HG03460 (cell line): ENCODE measurements around the gene SYNJ2.

Source experiments
- ATAC-seq: cut with Tn5 transposase; IDR thresholded peaks from one replicate; pipeline ENCODE4 v1.9.1; 2021; ENCODE audit not compliant: unreplicated experiment

Gene SYNJ2

DNA sequence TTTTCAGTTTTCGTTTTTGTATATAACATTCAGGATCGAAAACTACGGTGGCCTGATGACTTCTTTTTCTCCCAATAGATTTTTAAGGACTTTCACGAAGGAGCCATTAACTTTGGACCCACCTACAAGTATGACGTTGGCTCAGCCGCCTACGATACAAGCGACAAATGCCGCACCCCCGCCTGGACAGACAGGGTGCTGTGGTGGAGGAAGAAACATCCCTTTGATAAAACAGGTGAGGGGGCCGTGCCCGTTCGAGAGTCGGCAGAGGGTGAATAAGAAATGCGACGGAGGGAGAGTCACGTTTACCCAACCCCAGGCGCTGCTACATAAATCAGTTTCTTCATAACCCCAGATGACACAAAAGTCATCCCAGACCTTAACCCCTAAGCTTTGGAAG lies 94.9 kb downstream of the SYNJ2 start:
- no peak for ATAC-seq

DNA sequence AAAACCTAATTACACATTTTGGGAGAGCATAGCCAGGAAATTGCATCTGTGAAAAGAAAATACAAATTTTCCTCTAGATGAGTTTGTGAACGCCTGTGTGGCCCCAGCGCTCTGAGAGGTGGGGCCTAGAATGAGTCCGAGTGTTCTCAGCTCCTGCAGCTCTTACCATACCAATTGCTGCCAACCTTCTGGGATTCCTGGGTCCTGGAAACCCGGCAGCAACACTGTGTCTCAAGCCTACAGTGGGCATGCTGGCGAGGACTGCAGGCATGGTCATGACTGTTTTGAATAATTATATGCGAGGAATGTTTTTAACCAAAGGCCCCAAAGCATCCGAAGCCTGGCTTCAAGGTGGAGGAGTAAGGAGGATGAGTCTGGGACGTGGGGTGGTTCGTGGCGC lies 96.0 kb downstream of the SYNJ2 start:
- no peak for ATAC-seq

DNA sequence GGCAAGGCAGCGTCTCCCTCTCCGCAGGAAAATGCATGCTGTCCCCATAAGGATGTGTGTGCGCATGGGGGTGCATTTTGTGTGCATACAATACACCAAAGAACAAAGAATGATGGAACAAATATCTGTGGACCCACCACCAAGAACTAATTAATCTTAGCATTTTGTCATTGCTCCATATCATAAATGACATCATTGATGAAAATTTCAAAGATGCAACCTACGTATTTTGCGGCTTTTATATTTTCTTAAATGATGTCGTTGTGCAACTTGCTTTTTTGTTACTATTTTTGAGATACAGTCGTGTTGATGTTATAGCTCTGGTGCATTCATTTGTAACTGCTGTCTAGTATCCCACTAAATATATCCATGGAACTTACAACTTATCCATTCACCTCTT lies 96.7 kb downstream of the SYNJ2 start:
- ATAC-seq, result no peak

DNA sequence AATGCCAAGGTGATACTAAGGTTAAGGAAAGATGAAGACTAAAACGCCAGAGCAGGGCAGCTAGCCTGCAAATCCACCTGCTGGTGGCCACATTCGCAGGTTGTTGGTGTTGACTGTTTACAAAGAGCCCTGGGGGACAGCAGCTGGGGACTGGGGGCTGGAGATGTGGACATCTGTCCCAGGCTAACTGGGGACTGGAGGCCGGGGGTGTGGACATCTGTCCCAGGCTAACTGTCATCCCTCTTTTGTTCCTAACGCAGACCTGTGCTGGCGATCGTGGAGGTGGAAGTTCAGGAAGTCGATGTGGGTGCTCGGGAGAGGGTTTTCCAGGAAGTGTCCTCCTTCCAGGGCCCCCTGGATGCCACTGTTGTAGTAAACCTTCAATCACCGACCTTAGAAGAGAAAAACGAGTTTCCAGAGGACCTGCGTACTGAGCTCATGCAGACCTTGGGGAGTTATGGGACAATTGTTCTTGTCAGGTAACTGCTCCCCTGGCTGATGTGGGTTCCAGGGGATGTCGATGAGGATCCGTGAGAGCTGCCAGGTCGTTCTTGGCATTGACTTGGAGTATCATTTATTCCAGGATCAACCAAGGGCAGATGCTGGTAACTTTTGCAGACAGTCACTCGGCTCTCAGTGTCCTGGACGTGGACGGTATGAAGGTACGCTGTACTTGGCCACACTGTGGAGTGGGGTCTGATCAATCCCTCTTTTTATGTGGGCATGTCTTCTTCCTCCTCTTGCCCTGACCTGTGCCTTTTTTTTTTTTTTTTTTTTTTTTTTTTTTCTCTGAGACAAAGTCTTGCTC lies 99.4 kb downstream of the SYNJ2 start:
- no peak for ATAC-seq

DNA sequence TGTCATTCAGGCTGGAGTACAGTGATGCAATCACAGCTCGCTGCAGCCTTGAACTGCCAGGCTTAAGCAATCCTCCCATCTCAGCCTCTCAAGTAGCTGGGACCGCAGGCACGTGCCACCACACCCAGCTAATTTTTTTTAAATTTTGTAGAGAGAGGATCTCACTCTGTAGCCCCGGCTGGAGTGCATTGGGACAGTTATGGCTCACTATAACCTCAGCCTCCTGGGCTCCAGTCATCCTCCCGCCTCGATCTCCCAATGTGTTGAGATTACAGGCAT lies 99.9 kb downstream of the SYNJ2 start:
- ATAC-seq, result no peak

DNA sequence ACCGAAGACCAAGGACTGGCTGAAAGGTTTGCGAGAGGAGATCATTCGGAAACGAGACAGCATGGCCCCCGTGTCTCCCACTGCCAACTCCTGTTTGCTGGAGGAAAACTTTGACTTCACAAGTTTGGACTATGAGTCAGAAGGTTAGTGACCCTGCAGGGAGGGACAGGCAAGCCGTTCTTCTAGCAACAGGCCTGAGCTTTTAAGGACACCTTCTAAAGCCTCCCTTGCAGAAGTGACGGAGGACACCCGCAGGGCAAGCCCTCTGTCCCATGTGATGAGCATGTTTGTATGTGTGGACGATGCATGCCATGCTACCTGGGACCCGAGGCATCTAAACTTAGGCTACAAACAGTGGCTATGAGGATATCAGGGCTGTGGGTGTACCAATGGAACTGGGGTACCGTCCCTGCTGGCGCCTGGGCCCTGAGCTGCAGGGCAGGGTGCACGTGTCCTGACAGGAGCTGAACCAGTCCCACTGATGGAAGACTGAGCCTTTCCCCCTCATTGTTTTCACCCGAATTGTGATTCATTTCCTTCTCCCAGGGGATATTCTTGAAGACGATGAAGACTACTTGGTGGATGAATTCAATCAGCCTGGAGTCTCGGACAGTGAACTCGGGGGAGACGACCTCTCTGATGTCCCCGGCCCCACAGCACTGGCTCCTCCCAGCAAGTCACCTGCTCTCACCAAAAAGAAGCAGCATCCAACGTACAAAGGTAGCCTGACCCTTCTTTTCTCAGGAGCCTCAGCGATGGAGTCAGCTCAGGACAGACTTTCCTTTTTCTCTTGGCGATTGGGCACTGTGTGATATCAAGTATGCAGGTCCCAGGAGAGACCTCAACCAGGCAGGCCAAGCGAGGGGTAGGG lies 102.0 kb downstream of the SYNJ2 start:
- ATAC-seq, result no peak

DNA sequence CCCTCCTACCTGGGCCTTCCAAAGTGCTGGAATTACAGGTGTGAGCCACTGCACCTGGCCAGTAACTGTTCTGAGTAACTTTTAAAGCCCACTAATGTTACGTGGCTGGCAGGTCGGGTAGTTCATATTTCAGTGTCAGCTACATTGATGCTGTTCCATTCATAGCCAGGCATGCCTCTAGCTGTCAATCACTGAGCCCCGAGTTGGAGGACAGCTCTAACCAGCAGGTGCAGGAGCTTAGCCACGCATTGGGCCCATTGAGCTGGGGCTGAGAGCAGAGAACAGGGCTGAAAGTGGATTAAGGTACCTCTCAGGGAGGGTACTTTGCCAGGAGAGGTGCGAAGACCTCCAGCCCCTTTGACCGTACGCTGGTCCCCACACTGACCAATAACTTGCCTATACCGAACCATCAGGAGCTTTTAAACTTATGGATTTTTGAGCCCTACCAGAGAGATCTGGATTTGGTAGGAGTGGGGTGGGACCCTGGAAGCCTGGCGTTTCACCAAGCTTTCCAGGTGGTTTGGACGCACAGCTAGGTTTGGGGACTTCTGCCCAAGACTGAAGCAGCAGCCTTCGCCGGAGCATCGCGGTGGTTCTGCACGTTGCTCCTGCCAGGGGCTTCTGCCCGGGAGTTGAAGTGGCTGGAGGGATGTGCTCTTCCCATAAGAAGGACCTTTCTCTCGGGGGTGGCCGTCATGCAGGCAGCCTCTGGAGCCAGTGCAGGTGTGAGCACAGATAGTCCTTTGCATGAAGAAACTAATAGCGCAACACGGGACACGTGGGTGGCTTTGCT lies 103.8 kb downstream of the SYNJ2 start:
- no peak for ATAC-seq

DNA sequence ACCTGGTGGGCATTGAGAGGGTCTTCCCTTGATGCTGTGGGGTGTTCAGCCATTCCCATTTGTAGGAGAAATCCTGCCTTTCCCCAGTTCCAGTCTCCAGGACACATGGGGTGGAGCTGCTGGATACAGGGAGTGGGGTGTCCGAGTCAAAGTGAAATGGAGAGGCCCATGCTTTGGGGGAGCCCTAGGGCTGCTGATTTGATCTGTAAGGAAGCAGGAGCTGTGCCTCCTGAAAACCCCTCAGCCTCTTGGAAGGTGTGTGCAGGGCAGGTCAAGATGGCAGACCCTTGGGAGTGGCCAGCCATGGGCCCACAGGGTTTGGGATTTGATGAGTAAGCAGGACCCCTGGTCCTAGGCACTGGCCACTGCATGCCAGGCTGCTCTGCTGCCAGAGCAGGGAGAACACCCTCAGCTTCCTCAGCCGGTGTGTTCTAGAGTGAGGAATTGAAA lies 104.4 kb downstream of the SYNJ2 start:
- ATAC-seq, result peak; percentile 82

DNA sequence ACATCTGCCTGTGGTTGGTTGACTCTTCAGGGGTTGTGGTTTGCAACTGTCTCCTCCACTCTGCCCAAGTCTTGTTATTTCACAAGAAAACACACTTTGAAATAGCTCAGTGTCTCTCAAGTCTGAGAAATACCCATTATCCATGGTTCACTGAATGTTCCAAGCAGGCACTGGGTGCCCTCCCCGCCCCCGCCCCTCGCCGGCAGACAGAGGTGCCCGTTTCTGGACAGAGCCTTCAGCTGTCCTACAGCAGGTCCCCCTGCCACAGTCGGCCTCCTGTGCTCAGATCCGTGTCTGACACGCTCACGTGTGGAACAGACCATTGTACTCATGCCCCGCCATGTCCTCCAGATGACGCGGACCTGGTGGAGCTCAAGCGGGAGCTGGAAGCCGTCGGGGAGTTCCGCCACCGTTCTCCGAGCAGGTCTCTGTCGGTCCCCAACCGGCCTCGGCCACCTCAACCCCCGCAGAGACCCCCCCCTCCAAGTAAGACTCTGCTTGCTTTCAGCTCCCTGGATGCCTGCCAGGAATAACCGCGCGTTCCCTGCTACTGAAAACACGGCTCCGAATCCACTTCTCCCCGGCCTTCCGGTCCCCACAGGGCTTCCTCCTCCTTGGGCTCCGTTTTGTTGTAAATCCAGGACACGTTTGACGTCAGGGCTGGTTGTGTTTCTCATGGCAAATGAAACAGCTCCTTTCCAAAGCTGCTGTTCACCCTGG lies 105.0 kb downstream of the SYNJ2 start:
- ATAC-seq, result no peak

DNA sequence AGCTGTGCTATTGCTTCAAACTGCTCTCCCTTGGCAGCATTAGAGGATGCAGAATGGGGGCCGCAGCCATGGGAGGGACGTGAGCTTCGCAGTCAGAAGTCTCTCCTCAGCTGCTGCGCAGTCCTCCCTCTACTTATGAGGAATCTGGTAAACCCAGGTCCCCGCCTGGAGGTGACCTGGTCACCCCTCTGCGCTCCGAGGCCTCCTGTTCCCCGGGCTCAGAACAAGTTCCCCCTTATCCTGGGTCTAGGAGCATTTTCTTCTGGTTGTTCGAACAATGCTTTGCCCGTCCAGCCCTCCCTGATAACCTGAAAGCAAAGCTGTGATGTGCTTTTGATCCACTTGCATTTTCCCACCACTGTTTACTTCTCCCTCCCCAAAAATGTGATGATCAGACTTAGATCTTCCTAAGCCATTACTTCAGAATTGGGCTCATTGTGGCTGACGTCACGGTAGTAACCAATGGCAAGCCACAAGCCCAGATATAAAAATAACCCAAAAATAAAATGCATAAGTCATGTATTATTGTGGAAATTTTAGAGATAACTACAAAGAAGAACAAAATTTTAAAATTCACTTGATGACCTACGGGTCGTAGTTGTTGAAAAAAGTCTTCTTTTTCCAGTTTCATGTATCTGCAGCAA lies 105.7 kb downstream of the SYNJ2 start:
- ATAC-seq, result no peak

DNA sequence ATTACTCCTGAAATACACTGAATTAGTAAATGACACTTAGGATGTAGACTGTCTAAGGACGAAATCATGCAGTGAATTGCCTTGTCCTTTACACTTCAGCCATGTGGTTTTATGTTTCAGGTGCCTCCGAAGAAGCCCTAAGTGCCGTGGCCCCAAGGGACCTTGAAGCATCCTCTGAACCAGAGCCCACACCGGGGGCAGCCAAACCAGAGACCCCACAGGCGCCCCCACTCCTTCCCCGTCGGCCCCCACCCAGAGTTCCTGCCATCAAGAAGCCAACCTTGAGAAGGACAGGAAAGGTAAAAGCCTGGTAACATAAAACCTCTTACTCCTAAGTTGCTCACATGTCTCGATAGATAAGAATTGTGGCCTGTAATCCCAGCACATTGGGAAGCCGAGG lies 111.1 kb downstream of the SYNJ2 start:
- ATAC-seq, result no peak

DNA sequence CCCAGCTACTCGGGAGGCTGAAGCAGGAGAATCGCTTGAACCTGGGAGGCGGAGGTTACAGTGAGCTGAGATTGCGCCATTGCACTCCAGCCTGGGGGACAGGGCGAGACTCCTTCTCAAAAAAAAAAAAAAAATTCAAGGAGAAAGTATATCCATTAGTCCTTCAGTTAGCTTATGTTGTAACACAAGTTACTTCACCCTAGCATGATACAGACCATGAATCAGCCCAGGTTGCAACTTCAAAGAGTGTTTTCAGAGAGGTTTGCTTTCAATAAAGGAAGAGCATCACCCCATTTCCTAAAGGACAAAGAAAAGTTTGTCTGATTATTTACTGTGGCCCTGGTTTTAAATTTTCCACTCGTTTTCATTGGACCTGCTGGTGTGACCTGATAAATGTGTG lies 113.4 kb downstream of the SYNJ2 start:
- no peak for ATAC-seq

DNA sequence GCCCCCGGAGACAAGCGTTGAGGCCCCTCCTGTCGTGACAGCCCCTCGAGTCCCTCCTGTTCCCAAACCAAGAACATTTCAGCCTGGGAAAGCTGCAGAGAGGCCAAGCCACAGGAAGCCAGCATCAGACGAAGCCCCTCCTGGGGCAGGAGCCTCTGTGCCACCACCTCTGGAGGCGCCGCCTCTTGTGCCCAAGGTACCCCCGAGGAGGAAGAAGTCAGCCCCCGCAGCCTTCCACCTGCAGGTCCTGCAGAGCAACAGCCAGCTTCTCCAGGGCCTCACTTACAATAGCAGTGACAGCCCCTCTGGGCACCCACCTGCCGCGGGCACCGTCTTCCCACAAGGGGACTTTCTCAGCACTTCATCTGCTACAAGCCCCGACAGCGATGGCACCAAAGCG lies 114.0 kb downstream of the SYNJ2 start:
- no peak for ATAC-seq

DNA sequence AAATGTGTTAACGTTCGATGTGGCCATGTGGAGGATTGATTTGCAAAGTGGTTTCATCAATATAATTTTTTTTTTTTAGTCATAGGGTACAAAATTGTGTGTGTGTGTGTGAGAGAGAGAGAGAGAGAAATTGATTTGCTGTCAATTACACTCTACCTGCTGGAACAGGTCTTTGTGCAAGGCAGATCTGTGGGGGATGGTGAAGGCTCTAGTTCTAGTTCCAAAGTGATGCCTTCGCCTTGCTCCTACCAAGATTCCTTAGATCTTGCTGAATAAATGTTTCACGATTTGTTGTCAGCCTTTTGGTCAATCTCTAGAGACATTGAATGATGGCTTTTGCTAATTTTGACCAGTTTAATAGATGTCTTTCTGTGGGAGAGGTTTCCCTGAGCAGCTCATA lies 121.6 kb downstream of the SYNJ2 start:
- no peak for ATAC-seq

DNA sequence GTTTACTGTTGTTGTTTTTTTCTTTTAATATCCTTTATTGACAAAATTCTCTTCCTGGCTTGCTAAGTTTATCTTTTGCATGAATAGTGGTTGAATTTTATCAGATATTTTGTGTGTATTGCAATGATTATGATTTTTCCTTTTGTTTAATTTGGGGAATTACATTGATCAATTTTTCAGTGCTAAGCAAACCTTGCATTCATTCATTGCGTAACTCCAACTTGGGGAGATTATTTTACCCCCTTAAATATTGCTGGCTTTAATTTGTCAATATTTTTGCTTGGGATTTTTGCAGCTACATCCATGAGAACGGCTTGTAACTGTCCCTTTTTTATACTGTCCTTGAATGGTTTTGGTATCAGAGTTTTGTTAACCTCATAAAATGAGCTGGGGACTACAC lies 123.0 kb downstream of the SYNJ2 start:
- ATAC-seq, result no peak

DNA sequence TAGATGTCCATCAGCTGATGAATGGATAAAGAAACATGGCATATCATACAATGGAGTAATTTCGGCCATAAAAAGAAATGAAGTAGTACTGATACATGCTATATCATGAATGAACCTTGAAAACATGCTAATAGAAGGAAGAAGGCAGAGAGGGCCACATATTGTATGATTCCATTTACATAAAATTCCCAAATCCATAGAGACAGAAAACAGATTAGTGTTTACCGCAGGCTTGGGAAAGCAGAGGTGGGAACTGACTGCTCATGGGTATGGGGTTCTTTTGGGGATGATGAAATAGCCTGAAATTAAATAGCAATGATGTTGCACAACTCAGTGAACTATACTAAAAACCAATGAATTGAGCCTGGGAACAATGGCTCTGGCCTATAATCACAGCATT lies 128.1 kb downstream of the SYNJ2 start:
- ATAC-seq, result no peak

DNA sequence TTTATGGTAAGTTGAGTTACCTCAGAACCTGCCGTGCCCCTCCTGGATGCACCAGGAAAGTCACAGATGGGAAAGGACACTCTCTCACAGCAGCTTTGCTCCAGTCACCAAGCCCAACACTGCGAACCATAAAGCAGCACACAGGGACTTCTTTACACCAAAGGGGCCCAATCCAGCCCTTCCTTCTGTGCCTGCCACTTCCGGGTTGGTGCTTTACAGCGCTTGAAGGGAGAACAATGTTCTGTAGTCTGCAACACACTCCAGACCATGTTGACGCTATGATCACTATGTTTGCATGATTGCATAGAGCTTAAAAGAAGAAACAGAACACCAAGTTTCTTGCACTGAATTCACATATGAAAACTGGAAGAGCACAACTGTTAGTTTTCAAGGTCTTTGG lies 129.3 kb downstream of the SYNJ2 start:
- ATAC-seq, result no peak

DNA sequence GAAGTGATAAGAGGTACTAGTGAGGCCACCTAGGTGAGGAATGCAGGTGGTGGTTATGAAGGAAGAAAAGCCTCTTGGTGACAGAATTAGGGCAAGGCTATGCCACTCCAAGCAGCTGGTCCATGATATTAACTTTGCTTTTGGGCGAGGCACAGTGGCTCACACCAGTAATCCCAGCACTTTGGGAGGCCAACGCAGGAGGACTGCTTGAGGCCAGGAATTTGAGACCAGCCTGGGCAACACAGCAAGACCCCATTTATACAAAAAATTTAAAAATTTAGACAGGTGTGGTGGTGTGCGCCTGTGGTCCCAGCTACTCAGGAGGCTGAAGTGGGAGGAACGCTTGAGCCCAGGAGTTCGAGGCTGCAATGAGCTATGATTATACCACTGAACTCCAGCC lies 130.3 kb downstream of the SYNJ2 start:
- ATAC-seq, result no peak

DNA sequence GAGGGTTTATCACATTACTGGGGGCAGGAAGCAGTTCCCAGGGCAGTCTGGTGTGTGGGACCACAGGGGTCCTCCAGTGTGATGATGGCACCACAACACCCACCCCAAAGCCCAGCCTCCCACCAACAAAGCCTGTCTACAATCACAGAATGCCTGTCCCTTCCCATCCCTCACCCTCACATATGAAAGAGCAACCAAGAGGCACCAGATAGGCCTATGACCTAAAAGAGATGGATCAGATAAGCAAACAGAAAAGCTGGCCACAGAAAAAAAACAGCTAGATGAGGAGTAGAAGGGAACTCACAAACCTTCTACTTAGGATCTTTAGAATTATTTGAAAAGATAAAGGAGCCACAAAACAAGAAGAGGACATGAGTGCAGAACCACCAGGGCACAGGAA lies 132.1 kb downstream of the SYNJ2 start:
- no peak for ATAC-seq

DNA sequence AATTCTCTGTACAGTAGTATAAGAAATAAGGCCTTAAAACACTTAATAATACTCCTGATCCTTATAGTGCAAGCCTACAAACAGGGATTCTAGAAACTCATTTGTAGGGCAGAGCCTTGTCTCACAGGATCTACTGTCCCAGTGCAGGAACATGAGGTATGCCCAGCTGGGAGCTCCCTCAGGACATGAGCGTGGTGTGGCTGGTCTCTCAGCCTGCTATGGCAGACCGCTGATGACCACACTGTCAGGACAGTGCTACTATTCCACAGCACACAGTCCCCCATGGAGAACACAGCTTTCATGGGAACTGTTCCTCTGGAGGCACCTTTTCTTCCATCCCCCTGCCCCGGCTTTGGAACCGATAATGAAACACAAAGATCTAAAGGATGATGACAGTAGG lies 133.4 kb downstream of the SYNJ2 start:
- ATAC-seq, result no peak

DNA sequence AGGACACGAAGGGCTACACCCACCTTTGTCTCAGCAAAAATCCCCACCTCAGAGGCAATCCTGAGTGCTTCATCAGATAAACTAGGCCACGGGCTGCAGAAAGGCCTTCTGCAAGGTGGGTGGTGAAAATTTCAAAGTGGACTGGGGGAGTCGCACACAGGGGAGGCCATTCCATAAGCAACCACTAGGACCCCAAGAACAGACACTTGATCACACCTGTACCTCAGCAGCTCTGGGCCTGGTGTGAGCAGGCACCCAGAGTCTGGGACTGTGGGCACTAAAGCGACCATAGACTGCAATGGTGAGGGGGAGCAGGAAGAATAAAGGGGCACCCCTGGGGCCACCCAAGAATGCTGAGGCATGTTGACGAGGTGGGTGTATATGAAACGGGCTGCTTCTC lies 133.8 kb downstream of the SYNJ2 start:
- ATAC-seq, result no peak
